ENCODE results near the gene KSR1. TPM values are rescaled to one million over a fixed set of nuclear protein-coding genes. Genes with fewer than 3 reads are reported as not detected.

The KSR1 gene
- total and polyA plus RNA-seq, 9 of the 15 experiments (the other 6 are each of a cell fraction or from before 2014, with no cell fraction given) = 1.4 to 51.7 (median 18.4) TPM

DNA sequence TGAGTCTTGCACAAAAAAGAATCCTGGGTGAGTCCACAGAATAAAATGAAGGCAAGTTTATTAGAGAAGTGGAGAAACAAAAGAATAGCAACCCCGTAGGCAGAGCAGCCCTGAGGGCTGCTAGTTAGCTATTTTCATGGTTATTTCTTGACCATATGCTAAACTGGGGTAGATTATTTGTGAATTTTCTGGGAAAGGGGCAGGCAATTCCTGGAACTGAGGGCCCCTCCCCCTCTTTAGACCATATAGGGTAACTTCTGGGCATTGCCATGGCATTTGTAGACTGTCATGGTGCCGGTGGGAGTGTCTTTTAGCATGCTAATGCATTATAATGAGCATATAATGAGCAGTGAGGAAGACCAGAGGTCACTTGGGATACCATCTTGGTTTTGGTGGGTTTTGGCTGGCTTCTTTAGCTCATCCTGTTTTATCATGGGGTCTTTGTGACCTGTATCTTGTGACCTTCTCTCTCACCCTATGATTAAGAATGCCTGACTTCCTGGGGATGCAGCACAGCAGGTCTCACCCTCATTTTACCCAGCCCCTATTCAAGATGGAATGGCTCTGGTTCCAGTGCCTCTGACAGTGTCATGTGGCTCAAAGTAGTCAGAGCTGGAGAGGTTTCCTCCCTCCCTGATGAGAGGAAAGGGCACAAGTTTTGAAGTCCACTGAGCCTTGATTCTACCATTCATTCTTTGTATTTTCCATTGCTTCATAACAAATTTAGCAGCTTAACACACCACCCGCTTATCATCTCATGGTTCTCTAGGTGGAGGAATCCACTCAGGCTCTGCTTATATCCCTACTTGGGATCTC lies 119.1 kb downstream of the KSR1 start (continued):
- peak; percentile 93 for TF ChIP-seq TEAD2 (tag; IDR thresholded peaks at IDR 0.05)
- TF ChIP-seq TFAM (CRISPR knock-in tag; conservative IDR thresholded peaks at IDR 0.05) = no peak
- TF ChIP-seq ZBTB7A (IDR thresholded peaks at IDR 0.05; ENCODE audit: borderline replicate concordance, control insufficient read depth, low read depth, low read length) = no peak
- TF ChIP-seq, protein P1, sequence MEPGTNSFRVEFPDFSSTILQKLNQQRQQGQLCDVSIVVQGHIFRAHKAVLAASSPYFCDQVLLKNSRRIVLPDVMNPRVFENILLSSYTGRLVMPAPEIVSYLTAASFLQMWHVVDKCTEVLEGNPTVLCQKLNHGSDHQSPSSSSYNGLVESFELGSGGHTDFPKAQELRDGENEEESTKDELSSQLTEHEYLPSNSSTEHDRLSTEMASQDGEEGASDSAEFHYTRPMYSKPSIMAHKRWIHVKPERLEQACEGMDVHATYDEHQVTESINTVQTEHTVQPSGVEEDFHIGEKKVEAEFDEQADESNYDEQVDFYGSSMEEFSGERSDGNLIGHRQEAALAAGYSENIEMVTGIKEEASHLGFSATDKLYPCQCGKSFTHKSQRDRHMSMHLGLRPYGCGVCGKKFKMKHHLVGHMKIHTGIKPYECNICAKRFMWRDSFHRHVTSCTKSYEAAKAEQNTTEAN (CRISPR knock-in tag; IDR thresholded peaks at IDR 0.05) = no peak
- no peak for TF ChIP-seq TCF7L2 (IDR thresholded peaks at IDR 0.05; ENCODE audit: low read depth, low read length)
- TF ChIP-seq GABPB2 (CRISPR knock-in tag; conservative IDR thresholded peaks at IDR 0.05) = no peak
- TF ChIP-seq CBFA2T3 (IDR thresholded peaks at IDR 0.05) = 0 out of 2 replicates have a peak, but pooled peaks have one; percentile 19
- peak; percentile 92 for TF ChIP-seq ZKSCAN8 (CRISPR knock-in tag; IDR thresholded peaks at IDR 0.05)
- peak; percentile 26; the same call in 1 of the 2 replicates for TF ChIP-seq GABPA (tag; conservative IDR thresholded peaks at IDR 0.05; ENCODE audit: low read depth)
- TF ChIP-seq SIX5 (IDR thresholded peaks at IDR 0.05; ENCODE audit: borderline replicate concordance in 1 of 2, insufficient read depth in 1 of 2, low read depth in 1 of 2, low read length in 2 of 2) = no peak
- peak; percentile 37; the same call in 1 of the 2 replicates for TF ChIP-seq CEBPB (tag; IDR thresholded peaks at IDR 0.05)
- no peak for TF ChIP-seq SRSF3 (IDR thresholded peaks at IDR 0.05; ENCODE audit: insufficient read depth, low read length)
- TF ChIP-seq ZNF347 (CRISPR knock-in tag; IDR thresholded peaks at IDR 0.05; ENCODE audit: low read depth) = peak; percentile 53; the same call in 1 of the 2 replicates
- 0 out of 2 replicates have a peak, but pooled peaks have one; percentile 2 for TF ChIP-seq HOXB6 (CRISPR knock-in tag; IDR thresholded peaks at IDR 0.05; ENCODE audit: borderline replicate concordance)
- TF ChIP-seq HNRNPLL (IDR thresholded peaks at IDR 0.05; ENCODE audit: low read depth, low read length, poor library complexity, severe bottlenecking) = no peak
- TF ChIP-seq CBX3 (IDR thresholded peaks at IDR 0.05; ENCODE audit: borderline replicate concordance in 1 of 2, low read length in 2 of 2) = no peak
- TF ChIP-seq, protein P2, sequence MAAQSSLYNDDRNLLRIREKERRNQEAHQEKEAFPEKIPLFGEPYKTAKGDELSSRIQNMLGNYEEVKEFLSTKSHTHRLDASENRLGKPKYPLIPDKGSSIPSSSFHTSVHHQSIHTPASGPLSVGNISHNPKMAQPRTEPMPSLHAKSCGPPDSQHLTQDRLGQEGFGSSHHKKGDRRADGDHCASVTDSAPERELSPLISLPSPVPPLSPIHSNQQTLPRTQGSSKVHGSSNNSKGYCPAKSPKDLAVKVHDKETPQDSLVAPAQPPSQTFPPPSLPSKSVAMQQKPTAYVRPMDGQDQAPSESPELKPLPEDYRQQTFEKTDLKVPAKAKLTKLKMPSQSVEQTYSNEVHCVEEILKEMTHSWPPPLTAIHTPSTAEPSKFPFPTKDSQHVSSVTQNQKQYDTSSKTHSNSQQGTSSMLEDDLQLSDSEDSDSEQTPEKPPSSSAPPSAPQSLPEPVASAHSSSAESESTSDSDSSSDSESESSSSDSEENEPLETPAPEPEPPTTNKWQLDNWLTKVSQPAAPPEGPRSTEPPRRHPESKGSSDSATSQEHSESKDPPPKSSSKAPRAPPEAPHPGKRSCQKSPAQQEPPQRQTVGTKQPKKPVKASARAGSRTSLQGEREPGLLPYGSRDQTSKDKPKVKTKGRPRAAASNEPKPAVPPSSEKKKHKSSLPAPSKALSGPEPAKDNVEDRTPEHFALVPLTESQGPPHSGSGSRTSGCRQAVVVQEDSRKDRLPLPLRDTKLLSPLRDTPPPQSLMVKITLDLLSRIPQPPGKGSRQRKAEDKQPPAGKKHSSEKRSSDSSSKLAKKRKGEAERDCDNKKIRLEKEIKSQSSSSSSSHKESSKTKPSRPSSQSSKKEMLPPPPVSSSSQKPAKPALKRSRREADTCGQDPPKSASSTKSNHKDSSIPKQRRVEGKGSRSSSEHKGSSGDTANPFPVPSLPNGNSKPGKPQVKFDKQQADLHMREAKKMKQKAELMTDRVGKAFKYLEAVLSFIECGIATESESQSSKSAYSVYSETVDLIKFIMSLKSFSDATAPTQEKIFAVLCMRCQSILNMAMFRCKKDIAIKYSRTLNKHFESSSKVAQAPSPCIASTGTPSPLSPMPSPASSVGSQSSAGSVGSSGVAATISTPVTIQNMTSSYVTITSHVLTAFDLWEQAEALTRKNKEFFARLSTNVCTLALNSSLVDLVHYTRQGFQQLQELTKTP (IDR thresholded peaks at IDR 0.05; ENCODE audit: low read depth in 1 of 2, partially characterized antibody in 2 of 2) = no peak
- no peak for TF ChIP-seq CBX5 (IDR thresholded peaks at IDR 0.05; ENCODE audit: borderline replicate concordance, low read depth)
- no peak for TF ChIP-seq SP1 (CRISPR knock-in tag; IDR thresholded peaks at IDR 0.05)
- TF ChIP-seq RBFOX2 (IDR thresholded peaks at IDR 0.05; ENCODE audit: low read depth, low read length) = peak; percentile 56; the same call in 1 of the 2 replicates
- no peak for TF ChIP-seq COPS2 (conservative IDR thresholded peaks at IDR 0.05)
- TF ChIP-seq PTTG1 (tag; IDR thresholded peaks at IDR 0.05; ENCODE audit: low read depth) = peak; percentile 96
- TF ChIP-seq ZNF695 (CRISPR knock-in tag; IDR thresholded peaks at IDR 0.05) = no peak
